Neural cell (in vitro differentiated cells): ENCODE data around the gene OR5B21. TPM values are rescaled to one million over a fixed set of nuclear protein-coding genes. Genes with fewer than 3 reads are reported as not detected.

Experiments
- H2AFZ ChIP-seq: fragments of 200-600, 300-800 bp; sonication (generic), shearing (Covaris generic); 2 replicates; pipeline ENCODE4 v1.6.0; 2014; ENCODE audit warnings: low read depth, mild to moderate bottlenecking, antibody characterized with exemption, low read length, moderate library complexity
- H3F3A ChIP-seq: fragments of 200-600 bp; shearing (Covaris generic); 2 replicates; pipeline ENCODE4 v1.6.1; 2016; ENCODE audit warnings: mild to moderate bottlenecking, moderate library complexity, mixed read lengths, antibody characterized with exemption, low read length; ENCODE audit not compliant: insufficient read depth, poor library complexity, severe bottlenecking
- H3K27ac ChIP-seq: fragments of 200-600, 300-800 bp; sonication (generic), shearing (Covaris generic); 2 replicates; pipeline ENCODE4 v1.5.1; 2014; ENCODE audit warnings: mild to moderate bottlenecking, low read length, moderate library complexity
- H3K27me3 ChIP-seq: fragments of 300-800, 200-600 bp; sonication (generic), shearing (Covaris generic); 2 replicates; pipeline ENCODE4 v1.6.0; 2014; ENCODE audit warnings: mild to moderate bottlenecking, low read depth, low read length, moderate library complexity; ENCODE audit not compliant: insufficient read depth
- H3K36me3 ChIP-seq: fragments of 300-800, 200-600 bp; sonication (generic), shearing (Covaris generic); 2 replicates; pipeline ENCODE4 v1.5.1; 2014; ENCODE audit warnings: mild to moderate bottlenecking, antibody characterized with exemption, low read length, moderate library complexity; ENCODE audit not compliant: insufficient read depth
- H3K4me2 ChIP-seq: fragments of 300-800, 200-600 bp; sonication (generic), shearing (Covaris generic); 2 replicates; pipeline ENCODE4 v1.6.0; 2014; ENCODE audit warnings: mild to moderate bottlenecking, low read length
- H3K4me3 ChIP-seq: fragments of 300-800, 200-600 bp; sonication (generic), shearing (Covaris generic); 2 replicates; pipeline ENCODE4 v1.5.1; 2014; ENCODE audit warnings: mild to moderate bottlenecking, low read length, moderate library complexity
- H3K79me2 ChIP-seq: fragments of 200-600 bp; shearing (Covaris generic); replicated peaks from 2 replicates; pipeline ENCODE4 v1.6.0; 2014; ENCODE audit warnings: mild to moderate bottlenecking, low read length, moderate library complexity; ENCODE audit not compliant: insufficient read depth
- H3K9ac ChIP-seq: fragments of 300-800, 200-600 bp; sonication (generic), shearing (Covaris generic); 2 replicates; pipeline ENCODE4 v1.6.1; 2016; ENCODE audit warnings: mild to moderate bottlenecking, low read length, mixed read lengths
- H3K9me2 ChIP-seq: fragments of 200-600 bp; shearing (Covaris generic); 2 replicates; pipeline ENCODE4 v1.6.1; 2016; ENCODE audit warnings: mild to moderate bottlenecking, low read length, mixed read lengths; ENCODE audit not compliant: insufficient read depth
- H3K9me3 ChIP-seq: fragments of 200-600, 300-800 bp; sonication (generic), shearing (Covaris generic); 2 replicates; pipeline ENCODE4 v1.6.1; 2016; ENCODE audit warnings: mild to moderate bottlenecking, mixed run types, low read length, moderate library complexity, mixed read lengths
- H4K20me1 ChIP-seq: fragments of 200-600 bp; shearing (Covaris generic); 2 replicates; pipeline ENCODE4 v1.6.1; 2016; ENCODE audit warnings: mild to moderate bottlenecking, mixed run types; ENCODE audit not compliant: insufficient read depth
- EP300 ChIP-seq: fragments of 450-650 bp; conservative IDR thresholded peaks from 2 replicates; pipeline ENCODE4 v1.6.1; 2014; ENCODE audit warnings: antibody characterized with exemption, mild to moderate bottlenecking, moderate library complexity; ENCODE audit not compliant: poor library complexity, severe bottlenecking
- EZH2 ChIP-seq: fragments of 200-600, 300-800 bp; shearing (Covaris generic), sonication (generic); IDR thresholded peaks from 2 replicates; pipeline ENCODE4 v1.6.1; 2014; ENCODE audit warnings: antibody characterized with exemption, low read length, borderline replicate concordance, mild to moderate bottlenecking; ENCODE audit not compliant: insufficient read depth, poor library complexity, severe bottlenecking
- MXI1 ChIP-seq: fragments of 450-650 bp; conservative IDR thresholded peaks from 2 replicates; pipeline ENCODE4 v1.6.1; 2014; ENCODE audit warnings: antibody characterized with exemption, mild to moderate bottlenecking; ENCODE audit not compliant: poor library complexity, severe bottlenecking
- POLR2AphosphoS5 ChIP-seq: IDR thresholded peaks from 2 replicates; pipeline ENCODE4 v1.6.1; 2012
- RAD21 ChIP-seq: fragments of 450-650 bp; conservative IDR thresholded peaks from 2 replicates; pipeline ENCODE4 v1.6.1; 2014; ENCODE audit warnings: antibody characterized with exemption, mild to moderate bottlenecking, moderate library complexity
- SMC3 ChIP-seq: fragments of 450-650 bp; conservative IDR thresholded peaks from 2 replicates; pipeline ENCODE4 v1.6.1; 2014; ENCODE audit warnings: antibody characterized with exemption, mild to moderate bottlenecking, moderate library complexity; ENCODE audit not compliant: poor library complexity
- TAF1 ChIP-seq: IDR thresholded peaks from 2 replicates; pipeline ENCODE4 v1.6.1; 2012; ENCODE audit warnings: low read depth
- polyA plus RNA-seq: library from polyadenylated mRNA; depleted of rRNA; stranded (reverse); fragments of >200 nt; gene quantifications from 2 replicates; pipeline ENCODE4 v1.2.3, GENCODE V29; 2014
- TF ChIP-seq, protein P1 (sequence below): IDR thresholded peaks from 2 replicates; pipeline ENCODE4 v1.6.1; 2012; ENCODE audit warnings: borderline replicate concordance
- TF ChIP-seq, protein P2 (sequence below): fragments of 450-650 bp; IDR thresholded peaks from 2 replicates; pipeline ENCODE4 v1.5.1; 2014; ENCODE audit warnings: antibody characterized with exemption, mild to moderate bottlenecking, moderate library complexity; ENCODE audit not compliant: poor library complexity, severe bottlenecking

Gene OR5B21
- polyA plus RNA-seq, 1 donor from 2014 or later: not detected

DNA sequence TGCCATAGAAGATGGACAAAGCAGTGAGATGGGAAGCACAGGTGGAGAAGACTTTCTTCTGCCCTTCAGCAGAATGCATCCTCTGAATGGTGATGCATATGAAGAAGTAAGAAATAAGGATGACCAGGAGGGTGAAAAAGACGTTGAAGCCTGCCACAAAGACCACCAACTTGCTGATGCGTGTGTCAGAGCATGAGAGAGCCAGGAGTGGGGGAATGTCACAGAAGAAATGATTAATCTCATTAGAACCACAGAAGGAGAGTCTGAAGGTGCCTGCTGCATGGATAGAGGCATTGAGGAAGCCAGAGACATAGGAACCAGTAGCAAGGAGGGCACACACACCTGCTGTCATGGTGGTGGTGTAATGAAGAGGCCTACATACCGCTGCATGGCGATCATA lies 550 bp downstream of the OR5B21 start:
- Histone ChIP-seq H3K4me2 (no peak overlapping the region), H3K9me2 (no peaks in the 10 kb centered on the region), H2AFZ (no peak overlapping the region), H3F3A (no peaks in the 10 kb centered on the region), H3K36me3 (no peaks in the 10 kb centered on the region), H3K9ac (no peak overlapping the region), H3K79me2 (no peaks in the 10 kb centered on the region), H3K9me3 (no peaks in the 10 kb centered on the region), H3K27me3 (no peaks in the 10 kb centered on the region), H4K20me1 (no peaks in the 10 kb centered on the region), H3K27ac (no peak overlapping the region), H3K4me3 (no peak overlapping the region)
- TF ChIP-seq SMC3: no peak
- TF ChIP-seq EP300: no peak
- TF ChIP-seq, protein P1, sequence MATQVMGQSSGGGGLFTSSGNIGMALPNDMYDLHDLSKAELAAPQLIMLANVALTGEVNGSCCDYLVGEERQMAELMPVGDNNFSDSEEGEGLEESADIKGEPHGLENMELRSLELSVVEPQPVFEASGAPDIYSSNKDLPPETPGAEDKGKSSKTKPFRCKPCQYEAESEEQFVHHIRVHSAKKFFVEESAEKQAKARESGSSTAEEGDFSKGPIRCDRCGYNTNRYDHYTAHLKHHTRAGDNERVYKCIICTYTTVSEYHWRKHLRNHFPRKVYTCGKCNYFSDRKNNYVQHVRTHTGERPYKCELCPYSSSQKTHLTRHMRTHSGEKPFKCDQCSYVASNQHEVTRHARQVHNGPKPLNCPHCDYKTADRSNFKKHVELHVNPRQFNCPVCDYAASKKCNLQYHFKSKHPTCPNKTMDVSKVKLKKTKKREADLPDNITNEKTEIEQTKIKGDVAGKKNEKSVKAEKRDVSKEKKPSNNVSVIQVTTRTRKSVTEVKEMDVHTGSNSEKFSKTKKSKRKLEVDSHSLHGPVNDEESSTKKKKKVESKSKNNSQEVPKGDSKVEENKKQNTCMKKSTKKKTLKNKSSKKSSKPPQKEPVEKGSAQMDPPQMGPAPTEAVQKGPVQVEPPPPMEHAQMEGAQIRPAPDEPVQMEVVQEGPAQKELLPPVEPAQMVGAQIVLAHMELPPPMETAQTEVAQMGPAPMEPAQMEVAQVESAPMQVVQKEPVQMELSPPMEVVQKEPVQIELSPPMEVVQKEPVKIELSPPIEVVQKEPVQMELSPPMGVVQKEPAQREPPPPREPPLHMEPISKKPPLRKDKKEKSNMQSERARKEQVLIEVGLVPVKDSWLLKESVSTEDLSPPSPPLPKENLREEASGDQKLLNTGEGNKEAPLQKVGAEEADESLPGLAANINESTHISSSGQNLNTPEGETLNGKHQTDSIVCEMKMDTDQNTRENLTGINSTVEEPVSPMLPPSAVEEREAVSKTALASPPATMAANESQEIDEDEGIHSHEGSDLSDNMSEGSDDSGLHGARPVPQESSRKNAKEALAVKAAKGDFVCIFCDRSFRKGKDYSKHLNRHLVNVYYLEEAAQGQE: no peak
- no peak for TF ChIP-seq RAD21
- TF ChIP-seq, protein P2, sequence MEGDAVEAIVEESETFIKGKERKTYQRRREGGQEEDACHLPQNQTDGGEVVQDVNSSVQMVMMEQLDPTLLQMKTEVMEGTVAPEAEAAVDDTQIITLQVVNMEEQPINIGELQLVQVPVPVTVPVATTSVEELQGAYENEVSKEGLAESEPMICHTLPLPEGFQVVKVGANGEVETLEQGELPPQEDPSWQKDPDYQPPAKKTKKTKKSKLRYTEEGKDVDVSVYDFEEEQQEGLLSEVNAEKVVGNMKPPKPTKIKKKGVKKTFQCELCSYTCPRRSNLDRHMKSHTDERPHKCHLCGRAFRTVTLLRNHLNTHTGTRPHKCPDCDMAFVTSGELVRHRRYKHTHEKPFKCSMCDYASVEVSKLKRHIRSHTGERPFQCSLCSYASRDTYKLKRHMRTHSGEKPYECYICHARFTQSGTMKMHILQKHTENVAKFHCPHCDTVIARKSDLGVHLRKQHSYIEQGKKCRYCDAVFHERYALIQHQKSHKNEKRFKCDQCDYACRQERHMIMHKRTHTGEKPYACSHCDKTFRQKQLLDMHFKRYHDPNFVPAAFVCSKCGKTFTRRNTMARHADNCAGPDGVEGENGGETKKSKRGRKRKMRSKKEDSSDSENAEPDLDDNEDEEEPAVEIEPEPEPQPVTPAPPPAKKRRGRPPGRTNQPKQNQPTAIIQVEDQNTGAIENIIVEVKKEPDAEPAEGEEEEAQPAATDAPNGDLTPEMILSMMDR: no peak
- TF ChIP-seq MXI1: no peak
- TF ChIP-seq POLR2AphosphoS5: no peak
- TF ChIP-seq TAF1: no peak
- no peak for TF ChIP-seq EZH2

DNA sequence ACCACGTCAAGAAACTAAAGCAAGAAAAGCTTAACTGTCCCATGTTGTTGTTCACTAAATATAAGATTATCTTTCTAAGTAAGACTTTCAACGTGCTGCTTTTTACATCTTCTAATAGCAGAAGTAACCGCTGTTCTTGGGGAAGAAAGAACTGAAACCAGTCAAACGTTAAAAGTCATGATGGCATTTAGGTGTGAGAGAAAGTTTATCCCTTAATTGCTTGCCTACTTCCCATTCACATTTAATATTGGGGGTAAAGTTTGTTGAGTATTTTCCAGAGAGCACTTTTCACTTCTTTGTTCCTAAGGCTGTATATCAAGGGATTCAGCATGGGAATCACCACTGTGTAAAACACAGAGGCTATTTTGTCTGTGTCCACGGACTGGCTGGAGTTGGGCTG lies 970 bp downstream of the OR5B21 start:
- Histone ChIP-seq H3K36me3 (no peaks in the 10 kb centered on the region), H3K4me2 (no peak overlapping the region), H3K27me3 (no peaks in the 10 kb centered on the region), H3K27ac (no peak overlapping the region), H2AFZ (no peak overlapping the region), H3K9me3 (no peaks in the 10 kb centered on the region), H3K4me3 (no peak overlapping the region), H3F3A (no peaks in the 10 kb centered on the region), H4K20me1 (no peaks in the 10 kb centered on the region), H3K9ac (no peak overlapping the region), H3K9me2 (no peaks in the 10 kb centered on the region), H3K79me2 (no peaks in the 10 kb centered on the region)
- no peak for TF ChIP-seq POLR2AphosphoS5
- TF ChIP-seq, protein P2: no peak
- TF ChIP-seq RAD21: no peak
- no peak for TF ChIP-seq EZH2
- no peak for TF ChIP-seq SMC3
- TF ChIP-seq, protein P1: no peak
- TF ChIP-seq MXI1: no peak
- TF ChIP-seq EP300: no peak
- TF ChIP-seq TAF1: no peak
